ENCODE measurements around the gene LRRC74A.
"Not testable (repeated sequence)": the region's sequence is repeated elsewhere in the genome, so short reads cannot be mapped to it uniquely, and the experiment has no call there.

LRRC74A gene

GRCh38 chr14:76891391-76891790, 65.2 kb downstream of the LRRC74A start:
- DNase-seq (ENCODE audit: low spot score): no peak

- DNase-seq (ENCODE audit: low spot score): no peak
Measured at GRCh38 chr14:76894308-76894707, 68.1 kb downstream of the LRRC74A start.

GRCh38 chr14:76898006-76898405, 71.8 kb downstream of the LRRC74A start:
- DNase-seq (ENCODE audit: low spot score): not testable (repeated sequence)

- no peak for DNase-seq (ENCODE audit: low spot score)
Measured at GRCh38 chr14:76900682-76901081, 74.5 kb downstream of the LRRC74A start.

- no peak for DNase-seq (ENCODE audit: low spot score)
Measured at GRCh38 chr14:76901171-76902055, 75.2 kb downstream of the LRRC74A start.

GRCh38 chr14:76902591-76902990, 76.4 kb downstream of the LRRC74A start:
- DNase-seq (ENCODE audit: low spot score): no peak

- DNase-seq (ENCODE audit: low spot score): no peak
Measured at GRCh38 chr14:76904100-76904739, 78.0 kb downstream of the LRRC74A start.

GRCh38 chr14:76904740-76905569, 78.7 kb downstream of the LRRC74A start:
- DNase-seq (ENCODE audit: low spot score): peak; percentile 73

GRCh38 chr14:76908834-76909233, 82.6 kb downstream of the LRRC74A start:
- DNase-seq (ENCODE audit: low spot score): peak; percentile 61

GRCh38 chr14:76909266-76909665, 83.1 kb downstream of the LRRC74A start:
- no peak for DNase-seq (ENCODE audit: low spot score)

GRCh38 chr14:76910371-76910890, 84.2 kb downstream of the LRRC74A start:
- no peak for DNase-seq (ENCODE audit: low spot score)

GRCh38 chr14:76911473-76911872, 85.3 kb downstream of the LRRC74A start:
- DNase-seq (ENCODE audit: low spot score): no peak

GRCh38 chr14:76914533-76915081, 88.4 kb downstream of the LRRC74A start:
- DNase-seq (ENCODE audit: low spot score): not testable (repeated sequence)

- no peak for DNase-seq (ENCODE audit: low spot score)
Measured at GRCh38 chr14:76916040-76916715, 90.0 kb downstream of the LRRC74A start.

GRCh38 chr14:76917158-76917596, 91.0 kb downstream of the LRRC74A start:
- DNase-seq (ENCODE audit: low spot score): no peak

- no peak for DNase-seq (ENCODE audit: low spot score)
Measured at GRCh38 chr14:76917745-76918255, 91.6 kb downstream of the LRRC74A start.

- no peak for DNase-seq (ENCODE audit: low spot score)
Measured at GRCh38 chr14:76918256-76918781, 92.1 kb downstream of the LRRC74A start.

GRCh38 chr14:76918782-76919394, 92.7 kb downstream of the LRRC74A start:
- DNase-seq (ENCODE audit: low spot score): no peak

All from activated CD4-positive, alpha-beta T cell treated with anti-CD3 and anti-CD28 coated beads, Interleukin-2, Interleukin-4, amounts not matched to agents 100 ng/mL and 50 ng/mL, durations not matched to agents 16 hours and 8 hours (primary cell).